RWPE1 (cell line): ENCODE results near the gene CLSTN2.

Source experiments
- CTCF ChIA-PET: fragments of 350-600 bp; sonication (Branson Sonifier 250); formaldehyde crosslinking; extraction: SDS; loops from one replicate; lab custom pipeline; 2021; lab: Yijun Ruan, JAX
- POLR2A ChIA-PET: fragments of 400-600 bp; formaldehyde crosslinking; extraction: SDS; loops from one replicate; lab custom pipeline; 2020; ENCODE audit warnings: antibody characterized with exemption; ENCODE audit not compliant: low non-redundant PET; lab: Yijun Ruan, JAX
- DNase-seq: peaks from one replicate; pipeline ENCODE4 v3.0.0; 2012; ENCODE audit warnings: low spot score
- H3K27ac ChIP-seq: fragments of 450-650 bp; 2 replicates; pipeline ENCODE4 v1.5.1; 2017
- CTCF ChIP-seq: fragments of 450-650 bp; conservative IDR thresholded peaks from 2 replicates; pipeline ENCODE4 v1.5.1; 2017; ENCODE audit warnings: low read depth, mild to moderate bottlenecking

CLSTN2 gene

GRCh38 chr3:140347151-140347550 is 412.2 kb downstream of the CLSTN2 start:
- ChIA-PET CTCF (interaction anchor here (0.6 kb wide), 1 partner anchor 757 kb away, joined by 3 read pairs; no protein-coding TSS in a partner anchor), POLR2A (no interaction called here)
- DNase-seq = no peak
- no peak for TF ChIP-seq CTCF
- no peak overlapping the region for H3K27ac ChIP-seq

DNA sequence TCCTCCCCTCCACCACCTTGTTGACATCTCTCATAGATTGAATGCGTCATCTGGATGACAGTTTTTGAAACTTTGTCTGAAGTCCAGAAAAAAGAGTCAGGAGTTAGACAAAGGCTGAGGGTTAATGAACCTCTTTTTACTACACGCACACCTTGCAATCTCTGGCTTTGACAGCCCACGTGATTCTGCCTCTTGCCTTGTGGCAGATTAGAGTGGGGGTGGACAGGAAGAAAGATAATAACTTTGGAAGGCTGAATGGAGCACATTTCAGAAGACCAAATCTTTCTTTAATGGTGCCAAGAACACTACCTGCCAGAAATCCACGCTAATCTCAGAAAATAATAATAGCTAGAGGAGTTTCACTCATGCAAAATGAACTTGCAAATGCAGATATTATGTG is 415.0 kb downstream of the CLSTN2 start:
- POLR2A ChIA-PET = no interaction called here
- DNase-seq = no peak
- no peak for TF ChIP-seq CTCF
- H3K27ac ChIP-seq = no peak overlapping the region
- CTCF ChIA-PET = no interaction called here

- ChIA-PET POLR2A (no interaction called here), CTCF (no interaction called here)
- no peak for DNase-seq
- H3K27ac ChIP-seq = no peak overlapping the region
- no peak for TF ChIP-seq CTCF
These were observed 416.5 kb downstream of the CLSTN2 start for GRCh38 chr3:140351466-140351865.

GRCh38 chr3:140355481-140355880 is 420.5 kb downstream of the CLSTN2 start:
- H3K27ac ChIP-seq = no peak overlapping the region
- POLR2A ChIA-PET = no interaction called here
- CTCF ChIA-PET = no interaction called here
- TF ChIP-seq CTCF = no peak
- DNase-seq = no peak

GRCh38 chr3:140358686-140359085 is 423.7 kb downstream of the CLSTN2 start:
- no peak for TF ChIP-seq CTCF
- ChIA-PET CTCF (interaction anchor here (0.8 kb wide), 1 partner anchor 195 kb away, joined by 3 read pairs; no protein-coding TSS in a partner anchor), POLR2A (no interaction called here)
- no peak overlapping the region for H3K27ac ChIP-seq
- no peak for DNase-seq

- CTCF ChIA-PET = interaction anchor here (0.6 to 0.8 kb wide), 2 partner anchors 83 to 196 kb away, joined by 3 read pairs; no protein-coding TSS in a partner anchor
- POLR2A ChIA-PET = no interaction called here
- no peak overlapping the region for H3K27ac ChIP-seq
- no peak for DNase-seq
- TF ChIP-seq CTCF = no peak
These were observed 424.4 kb downstream of the CLSTN2 start for GRCh38 chr3:140359233-140359995.
